ENCODE data around the gene UGP2. TPM values are rescaled to one million over a fixed set of nuclear protein-coding genes. Genes with fewer than 3 reads are reported as not detected.
A peak's percentile ranks its signal among the peaks of the same experiment; 100 is the strongest.

Gene UGP2
- total and polyA plus RNA-seq, 4 donors = 76.2 to 723 (median 261) TPM

DNA sequence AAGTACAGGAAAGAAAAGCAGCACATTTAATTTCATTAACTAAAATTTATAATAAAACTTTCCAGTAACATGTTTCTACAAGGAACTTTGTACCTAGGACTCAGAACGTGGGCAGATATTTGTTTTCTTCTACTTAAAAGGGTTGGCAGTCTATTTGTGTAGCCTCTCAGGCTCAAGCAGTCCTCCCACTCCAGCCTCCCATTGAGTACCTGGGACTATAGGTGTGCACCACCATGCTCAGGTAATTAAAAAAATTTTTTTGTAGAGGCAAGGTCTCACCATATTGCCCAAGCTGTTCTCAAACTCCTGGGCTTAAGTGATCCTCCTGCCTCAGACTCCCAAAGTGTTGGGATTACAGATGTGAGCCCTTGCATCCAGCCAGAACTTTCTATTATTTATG, 36.8 kb downstream of the UGP2 start:
- Histone ChIP-seq H3K4me3 (ENCODE audit: low read depth in 1 of 3, low read length in 3 of 3) (no peak overlapping the region), H3K36me3 (ENCODE audit: control insufficient read depth in 4 of 4, insufficient read depth in 3 of 4, low read depth in 1 of 4, low read length in 3 of 4) (peaks cover 12 to 54% (median 45%) of the 10 kb centered on the region in 4 donors), H3K27ac (ENCODE audit: low read depth in 1 of 2, low read length in 2 of 2) (no peak overlapping the region), H3K27me3 (ENCODE audit: control insufficient read depth in 4 of 4, insufficient read depth in 4 of 4, low read length in 3 of 4) (no peaks in the 10 kb centered on the region), H3K9ac (ENCODE audit: low read depth in 1 of 2, low read length in 2 of 2) (no peak overlapping the region), H3K9me3 (ENCODE audit: control insufficient read depth in 4 of 4, low read length in 3 of 4) (no peaks in the 10 kb centered on the region), H3K4me1 (ENCODE audit: control insufficient read depth in 4 of 4, insufficient read depth in 4 of 4, low read length in 3 of 4) (peaks cover 0 to 12% (median 4%) of the 10 kb centered on the region in 4 donors)
- peak in 1 of 2 donors; percentile 11 for TF ChIP-seq HNF4A (conservative IDR thresholded peaks at IDR 0.05)
- no peak for TF ChIP-seq EGR1 (IDR thresholded peaks at IDR 0.05; ENCODE audit: low read depth in 2 of 2)
- DNase-seq (ENCODE audit: low spot score) = no peak
- WGBS = 44% methylated on average over 1 of the region's 1 CpG

DNA sequence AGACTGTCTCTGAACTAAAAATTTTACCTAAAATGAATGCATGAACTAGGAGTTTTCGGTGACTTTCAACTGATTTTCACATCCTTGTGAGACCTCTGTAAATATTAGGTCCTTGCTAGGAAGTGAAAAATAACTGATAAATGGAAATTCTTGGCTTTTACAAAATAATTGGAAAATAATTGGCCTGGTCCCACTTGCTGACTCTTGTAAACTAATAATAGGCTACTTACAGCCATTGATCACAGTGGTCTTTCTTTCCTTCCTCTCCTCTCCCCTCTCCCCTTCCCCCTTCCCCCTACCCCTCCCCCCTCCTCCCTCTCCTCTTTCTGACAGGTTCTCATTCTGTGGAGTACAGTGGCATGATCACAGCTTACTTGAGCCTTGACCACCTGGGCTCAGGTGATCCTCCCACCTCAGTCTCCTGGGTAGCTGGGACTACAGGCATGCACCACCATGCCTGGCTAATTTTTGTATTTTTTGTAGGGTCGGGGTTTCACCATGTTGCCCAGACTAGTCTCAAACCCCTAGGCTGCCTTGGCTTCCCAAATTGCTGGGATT, 38.3 kb downstream of the UGP2 start:
- no peak overlapping the region for H3K9ac ChIP-seq (ENCODE audit: low read depth in 1 of 2, low read length in 2 of 2)
- H3K36me3 ChIP-seq (ENCODE audit: control insufficient read depth in 4 of 4, insufficient read depth in 3 of 4, low read depth in 1 of 4, low read length in 3 of 4) = peaks cover 12 to 53% (median 45%) of the 10 kb centered on the region in 4 donors
- DNase-seq (ENCODE audit: low spot score) = no peak
- no peaks in the 10 kb centered on the region for H3K27me3 ChIP-seq (ENCODE audit: control insufficient read depth in 4 of 4, insufficient read depth in 4 of 4, low read length in 3 of 4)
- 91% methylated on average over 2 of the region's 2 CpGs for WGBS
- no peak overlapping the region for H3K4me3 ChIP-seq (ENCODE audit: low read depth in 1 of 3, low read length in 3 of 3)
- no peak overlapping the region for H3K27ac ChIP-seq (ENCODE audit: low read depth in 1 of 2, low read length in 2 of 2)
- TF ChIP-seq RAD21 (IDR thresholded peaks at IDR 0.05) = no peak
- TF ChIP-seq HNF4A (conservative IDR thresholded peaks at IDR 0.05) = no peak
- no peak for TF ChIP-seq YY1 (IDR thresholded peaks at IDR 0.05)
- TF ChIP-seq NR2F2 (IDR thresholded peaks at IDR 0.05) = no peak
- no peak for TF ChIP-seq SP1 (IDR thresholded peaks at IDR 0.05)
- TF ChIP-seq, protein P1, sequence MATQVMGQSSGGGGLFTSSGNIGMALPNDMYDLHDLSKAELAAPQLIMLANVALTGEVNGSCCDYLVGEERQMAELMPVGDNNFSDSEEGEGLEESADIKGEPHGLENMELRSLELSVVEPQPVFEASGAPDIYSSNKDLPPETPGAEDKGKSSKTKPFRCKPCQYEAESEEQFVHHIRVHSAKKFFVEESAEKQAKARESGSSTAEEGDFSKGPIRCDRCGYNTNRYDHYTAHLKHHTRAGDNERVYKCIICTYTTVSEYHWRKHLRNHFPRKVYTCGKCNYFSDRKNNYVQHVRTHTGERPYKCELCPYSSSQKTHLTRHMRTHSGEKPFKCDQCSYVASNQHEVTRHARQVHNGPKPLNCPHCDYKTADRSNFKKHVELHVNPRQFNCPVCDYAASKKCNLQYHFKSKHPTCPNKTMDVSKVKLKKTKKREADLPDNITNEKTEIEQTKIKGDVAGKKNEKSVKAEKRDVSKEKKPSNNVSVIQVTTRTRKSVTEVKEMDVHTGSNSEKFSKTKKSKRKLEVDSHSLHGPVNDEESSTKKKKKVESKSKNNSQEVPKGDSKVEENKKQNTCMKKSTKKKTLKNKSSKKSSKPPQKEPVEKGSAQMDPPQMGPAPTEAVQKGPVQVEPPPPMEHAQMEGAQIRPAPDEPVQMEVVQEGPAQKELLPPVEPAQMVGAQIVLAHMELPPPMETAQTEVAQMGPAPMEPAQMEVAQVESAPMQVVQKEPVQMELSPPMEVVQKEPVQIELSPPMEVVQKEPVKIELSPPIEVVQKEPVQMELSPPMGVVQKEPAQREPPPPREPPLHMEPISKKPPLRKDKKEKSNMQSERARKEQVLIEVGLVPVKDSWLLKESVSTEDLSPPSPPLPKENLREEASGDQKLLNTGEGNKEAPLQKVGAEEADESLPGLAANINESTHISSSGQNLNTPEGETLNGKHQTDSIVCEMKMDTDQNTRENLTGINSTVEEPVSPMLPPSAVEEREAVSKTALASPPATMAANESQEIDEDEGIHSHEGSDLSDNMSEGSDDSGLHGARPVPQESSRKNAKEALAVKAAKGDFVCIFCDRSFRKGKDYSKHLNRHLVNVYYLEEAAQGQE (IDR thresholded peaks at IDR 0.05) = no peak
- no peak for TF ChIP-seq TAF1 (conservative IDR thresholded peaks at IDR 0.05)
- no peak for TF ChIP-seq RXRA (IDR thresholded peaks at IDR 0.05)
- TF ChIP-seq, protein P2, sequence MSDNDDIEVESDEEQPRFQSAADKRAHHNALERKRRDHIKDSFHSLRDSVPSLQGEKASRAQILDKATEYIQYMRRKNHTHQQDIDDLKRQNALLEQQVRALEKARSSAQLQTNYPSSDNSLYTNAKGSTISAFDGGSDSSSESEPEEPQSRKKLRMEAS (IDR thresholded peaks at IDR 0.05) = no peak
- no peak for TF ChIP-seq GABPA (IDR thresholded peaks at IDR 0.05 in 1 of 2, conservative IDR thresholded peaks at IDR 0.05 in 1 of 2)
- TF ChIP-seq, protein P3, sequence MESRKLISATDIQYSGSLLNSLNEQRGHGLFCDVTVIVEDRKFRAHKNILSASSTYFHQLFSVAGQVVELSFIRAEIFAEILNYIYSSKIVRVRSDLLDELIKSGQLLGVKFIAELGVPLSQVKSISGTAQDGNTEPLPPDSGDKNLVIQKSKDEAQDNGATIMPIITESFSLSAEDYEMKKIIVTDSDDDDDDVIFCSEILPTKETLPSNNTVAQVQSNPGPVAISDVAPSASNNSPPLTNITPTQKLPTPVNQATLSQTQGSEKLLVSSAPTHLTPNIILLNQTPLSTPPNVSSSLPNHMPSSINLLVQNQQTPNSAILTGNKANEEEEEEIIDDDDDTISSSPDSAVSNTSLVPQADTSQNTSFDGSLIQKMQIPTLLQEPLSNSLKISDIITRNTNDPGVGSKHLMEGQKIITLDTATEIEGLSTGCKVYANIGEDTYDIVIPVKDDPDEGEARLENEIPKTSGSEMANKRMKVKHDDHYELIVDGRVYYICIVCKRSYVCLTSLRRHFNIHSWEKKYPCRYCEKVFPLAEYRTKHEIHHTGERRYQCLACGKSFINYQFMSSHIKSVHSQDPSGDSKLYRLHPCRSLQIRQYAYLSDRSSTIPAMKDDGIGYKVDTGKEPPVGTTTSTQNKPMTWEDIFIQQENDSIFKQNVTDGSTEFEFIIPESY (IDR thresholded peaks at IDR 0.05) = no peak
- no peaks in the 10 kb centered on the region for H3K9me3 ChIP-seq (ENCODE audit: control insufficient read depth in 4 of 4, low read length in 3 of 4)
- H3K4me1 ChIP-seq (ENCODE audit: control insufficient read depth in 4 of 4, insufficient read depth in 4 of 4, low read length in 3 of 4) = peaks cover 0 to 4% (median 1%) of the 10 kb centered on the region in 4 donors

DNA sequence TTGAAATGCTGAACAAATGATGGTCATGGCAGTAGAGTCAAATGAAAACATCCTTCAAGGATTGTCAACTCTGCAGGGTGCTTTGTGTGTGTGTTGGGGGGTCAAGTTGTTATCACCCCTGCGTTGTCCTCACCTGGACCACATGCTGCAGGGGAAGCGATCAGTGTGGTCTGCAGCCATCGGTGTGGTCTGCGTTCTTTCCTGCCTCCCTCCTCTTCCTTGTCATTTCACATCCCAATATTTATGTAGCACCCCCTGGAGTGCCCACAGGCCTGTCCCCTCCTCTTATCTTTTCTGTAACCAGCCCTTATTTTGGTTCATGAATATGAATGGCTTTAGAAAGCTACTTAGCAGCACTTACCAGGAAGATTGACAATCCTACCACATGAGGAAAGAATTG, 38.9 kb downstream of the UGP2 start:
- no peaks in the 10 kb centered on the region for H3K27me3 ChIP-seq (ENCODE audit: control insufficient read depth in 4 of 4, insufficient read depth in 4 of 4, low read length in 3 of 4)
- TF ChIP-seq GABPA (IDR thresholded peaks at IDR 0.05 in 1 of 2, conservative IDR thresholded peaks at IDR 0.05 in 1 of 2) (no peak), HNF4G (IDR thresholded peaks at IDR 0.05) (no peak), SP1 (IDR thresholded peaks at IDR 0.05) (no peak), EGR1 (IDR thresholded peaks at IDR 0.05; ENCODE audit: low read depth in 2 of 2) (no peak), TAF1 (conservative IDR thresholded peaks at IDR 0.05) (no peak), FOXA2 (IDR thresholded peaks at IDR 0.05) (no peak), FOXA1 (IDR thresholded peaks at IDR 0.05) (no peak)
- TF ChIP-seq, protein P1 (IDR thresholded peaks at IDR 0.05) = no peak
- H3K4me3 ChIP-seq (ENCODE audit: low read depth in 1 of 3, low read length in 3 of 3) = no peak overlapping the region
- H3K4me1 ChIP-seq (ENCODE audit: control insufficient read depth in 4 of 4, insufficient read depth in 4 of 4, low read length in 3 of 4) = peaks cover 0 to 3% (median 1%) of the 10 kb centered on the region in 4 donors
- peaks cover 12 to 57% (median 46%) of the 10 kb centered on the region in 4 donors for H3K36me3 ChIP-seq (ENCODE audit: control insufficient read depth in 4 of 4, insufficient read depth in 3 of 4, low read depth in 1 of 4, low read length in 3 of 4)
- no peaks in the 10 kb centered on the region for H3K9me3 ChIP-seq (ENCODE audit: control insufficient read depth in 4 of 4, low read length in 3 of 4)
- DNase-seq (ENCODE audit: low spot score) = no peak
- H3K9ac ChIP-seq (ENCODE audit: low read depth in 1 of 2, low read length in 2 of 2) = no peak overlapping the region
- WGBS = 86% methylated on average over 4 of the region's 4 CpGs
- H3K27ac ChIP-seq (ENCODE audit: low read depth in 1 of 2, low read length in 2 of 2) = no peak overlapping the region

Data from liver (tissue), 9 donors.